ENCODE results near the gene USP35. TPM values are rescaled to one million over a fixed set of nuclear protein-coding genes. Genes with fewer than 3 reads are reported as not detected.

The USP35 gene
- total RNA-seq, 1 experiment from 2014 or later = 10.6 TPM

DNA sequence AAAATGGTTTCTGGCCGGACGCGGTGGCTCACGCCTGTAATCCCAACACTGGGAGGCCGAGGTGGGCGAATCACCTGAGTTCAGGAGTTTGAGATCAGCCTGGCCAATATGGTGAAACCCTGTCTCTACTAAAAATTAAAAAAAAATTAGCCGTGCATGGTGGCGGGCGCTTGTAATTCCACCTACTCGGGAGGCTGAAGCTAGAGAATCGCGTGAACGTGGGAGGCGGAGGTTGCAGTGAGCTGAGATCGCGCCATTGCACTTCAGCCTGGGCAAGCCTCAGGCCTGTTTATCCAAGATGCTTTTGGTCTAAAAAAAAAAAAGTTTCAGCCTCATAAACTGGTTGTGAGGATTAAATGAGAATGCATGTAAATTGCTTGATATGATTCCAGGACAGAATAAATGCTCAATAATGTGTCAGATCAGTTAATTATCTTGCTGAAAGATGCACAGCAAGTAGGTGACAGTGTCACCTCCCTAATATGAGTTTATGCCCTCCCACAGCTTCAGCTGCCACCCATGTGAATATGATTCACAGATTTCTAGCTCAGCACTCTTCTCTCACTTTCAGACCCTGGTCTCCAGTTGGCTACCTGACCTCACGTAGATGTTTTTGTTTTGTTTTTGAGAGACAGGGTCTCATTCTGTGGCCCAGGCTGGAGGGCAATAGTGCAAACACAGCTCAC is 48.2 kb upstream of the USP35 start:
- ChIA-PET CTCF (no interaction called here), POLR2A (interaction anchor here (0.7 kb wide), 2 partner anchors 32 to 1345 kb away, joined by 3 read pairs; no protein-coding TSS in a partner anchor)
- Mint-ChIP-seq H3K36me3 (peaks cover 42% of the 10 kb centered on the region), H3K27ac (peak overlapping the region; percentile 86), H3K9me3 (peaks cover 3% of the 10 kb centered on the region; the same call in 1 of the 2 replicates), H3K4me3 (peak overlapping the region; percentile 88), H3K4me1 (peaks cover 17% of the 10 kb centered on the region), H3K27me3 (ENCODE audit: low read depth) (no peaks in the 10 kb centered on the region; the same call in 1 of the 2 replicates)
- TF ChIP-seq, protein P1, sequence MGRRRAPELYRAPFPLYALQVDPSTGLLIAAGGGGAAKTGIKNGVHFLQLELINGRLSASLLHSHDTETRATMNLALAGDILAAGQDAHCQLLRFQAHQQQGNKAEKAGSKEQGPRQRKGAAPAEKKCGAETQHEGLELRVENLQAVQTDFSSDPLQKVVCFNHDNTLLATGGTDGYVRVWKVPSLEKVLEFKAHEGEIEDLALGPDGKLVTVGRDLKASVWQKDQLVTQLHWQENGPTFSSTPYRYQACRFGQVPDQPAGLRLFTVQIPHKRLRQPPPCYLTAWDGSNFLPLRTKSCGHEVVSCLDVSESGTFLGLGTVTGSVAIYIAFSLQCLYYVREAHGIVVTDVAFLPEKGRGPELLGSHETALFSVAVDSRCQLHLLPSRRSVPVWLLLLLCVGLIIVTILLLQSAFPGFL (CRISPR knock-in tag; IDR thresholded peaks at IDR 0.05; ENCODE audit: borderline replicate concordance) = no peak
- TF ChIP-seq NFE2L1 (CRISPR knock-in tag; IDR thresholded peaks at IDR 0.05) (no peak), NR2C2 (CRISPR knock-in tag; IDR thresholded peaks at IDR 0.05) (no peak), EMX1 (CRISPR knock-in tag; IDR thresholded peaks at IDR 0.05) (no peak), ZNF263 (CRISPR knock-in tag; IDR thresholded peaks at IDR 0.05; ENCODE audit: low read depth) (no peak), ZNF232 (CRISPR knock-in tag; IDR thresholded peaks at IDR 0.05) (no peak), CREM (CRISPR knock-in tag; IDR thresholded peaks at IDR 0.05) (no peak), ZNF138 (CRISPR knock-in tag; conservative IDR thresholded peaks at IDR 0.05) (no peak), TCF7 (CRISPR knock-in tag; IDR thresholded peaks at IDR 0.05; ENCODE audit: low read depth) (no peak), SMAD4 (CRISPR knock-in tag; IDR thresholded peaks at IDR 0.05) (no peak), ZNF396 (CRISPR knock-in tag; IDR thresholded peaks at IDR 0.05; ENCODE audit: borderline replicate concordance) (no peak)
- TF ChIP-seq, protein P2, sequence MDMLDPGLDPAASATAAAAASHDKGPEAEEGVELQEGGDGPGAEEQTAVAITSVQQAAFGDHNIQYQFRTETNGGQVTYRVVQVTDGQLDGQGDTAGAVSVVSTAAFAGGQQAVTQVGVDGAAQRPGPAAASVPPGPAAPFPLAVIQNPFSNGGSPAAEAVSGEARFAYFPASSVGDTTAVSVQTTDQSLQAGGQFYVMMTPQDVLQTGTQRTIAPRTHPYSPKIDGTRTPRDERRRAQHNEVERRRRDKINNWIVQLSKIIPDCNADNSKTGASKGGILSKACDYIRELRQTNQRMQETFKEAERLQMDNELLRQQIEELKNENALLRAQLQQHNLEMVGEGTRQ (CRISPR knock-in tag; IDR thresholded peaks at IDR 0.05) = no peak
- TF ChIP-seq, protein P3, sequence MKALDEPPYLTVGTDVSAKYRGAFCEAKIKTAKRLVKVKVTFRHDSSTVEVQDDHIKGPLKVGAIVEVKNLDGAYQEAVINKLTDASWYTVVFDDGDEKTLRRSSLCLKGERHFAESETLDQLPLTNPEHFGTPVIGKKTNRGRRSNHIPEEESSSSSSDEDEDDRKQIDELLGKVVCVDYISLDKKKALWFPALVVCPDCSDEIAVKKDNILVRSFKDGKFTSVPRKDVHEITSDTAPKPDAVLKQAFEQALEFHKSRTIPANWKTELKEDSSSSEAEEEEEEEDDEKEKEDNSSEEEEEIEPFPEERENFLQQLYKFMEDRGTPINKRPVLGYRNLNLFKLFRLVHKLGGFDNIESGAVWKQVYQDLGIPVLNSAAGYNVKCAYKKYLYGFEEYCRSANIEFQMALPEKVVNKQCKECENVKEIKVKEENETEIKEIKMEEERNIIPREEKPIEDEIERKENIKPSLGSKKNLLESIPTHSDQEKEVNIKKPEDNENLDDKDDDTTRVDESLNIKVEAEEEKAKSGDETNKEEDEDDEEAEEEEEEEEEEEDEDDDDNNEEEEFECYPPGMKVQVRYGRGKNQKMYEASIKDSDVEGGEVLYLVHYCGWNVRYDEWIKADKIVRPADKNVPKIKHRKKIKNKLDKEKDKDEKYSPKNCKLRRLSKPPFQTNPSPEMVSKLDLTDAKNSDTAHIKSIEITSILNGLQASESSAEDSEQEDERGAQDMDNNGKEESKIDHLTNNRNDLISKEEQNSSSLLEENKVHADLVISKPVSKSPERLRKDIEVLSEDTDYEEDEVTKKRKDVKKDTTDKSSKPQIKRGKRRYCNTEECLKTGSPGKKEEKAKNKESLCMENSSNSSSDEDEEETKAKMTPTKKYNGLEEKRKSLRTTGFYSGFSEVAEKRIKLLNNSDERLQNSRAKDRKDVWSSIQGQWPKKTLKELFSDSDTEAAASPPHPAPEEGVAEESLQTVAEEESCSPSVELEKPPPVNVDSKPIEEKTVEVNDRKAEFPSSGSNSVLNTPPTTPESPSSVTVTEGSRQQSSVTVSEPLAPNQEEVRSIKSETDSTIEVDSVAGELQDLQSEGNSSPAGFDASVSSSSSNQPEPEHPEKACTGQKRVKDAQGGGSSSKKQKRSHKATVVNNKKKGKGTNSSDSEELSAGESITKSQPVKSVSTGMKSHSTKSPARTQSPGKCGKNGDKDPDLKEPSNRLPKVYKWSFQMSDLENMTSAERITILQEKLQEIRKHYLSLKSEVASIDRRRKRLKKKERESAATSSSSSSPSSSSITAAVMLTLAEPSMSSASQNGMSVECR (CRISPR knock-in tag; IDR thresholded peaks at IDR 0.05; ENCODE audit: borderline replicate concordance) = no peak
- DNase-seq (ENCODE audit: low spot score) (no peak), ATAC-seq (no peak)

DNA sequence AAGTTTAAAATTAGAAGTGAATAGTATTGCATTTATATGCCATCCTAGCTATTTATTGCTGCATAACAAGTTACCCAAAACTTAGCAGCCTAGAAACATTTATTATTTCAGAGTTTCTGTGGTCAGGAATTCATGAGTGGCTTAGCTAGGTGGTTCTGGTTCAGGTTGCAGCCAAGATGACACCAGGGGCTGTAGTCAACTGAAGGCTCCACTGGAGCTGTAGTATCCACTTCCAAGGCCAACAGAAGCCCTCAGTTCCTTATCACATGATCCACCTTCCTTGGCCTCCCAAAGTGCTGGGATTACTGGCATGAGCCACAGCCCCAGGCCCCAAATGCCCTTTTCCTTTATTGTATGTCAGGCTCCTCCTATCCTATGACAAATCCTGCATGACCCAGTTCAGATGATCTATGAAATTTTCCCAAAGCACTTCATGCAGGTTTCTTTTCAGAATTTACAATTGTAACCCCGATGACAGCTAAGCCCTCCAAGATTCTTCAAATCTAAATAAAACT is 43.2 kb upstream of the USP35 start:
- no peak for DNase-seq (ENCODE audit: low spot score)
- H3K36me3 Mint-ChIP-seq = peaks cover 22% of the 10 kb centered on the region
- ATAC-seq = no peak
- ChIA-PET POLR2A (no interaction called here), CTCF (no interaction called here)
- H3K4me1 Mint-ChIP-seq = peaks cover 13% of the 10 kb centered on the region
- no peak overlapping the region for H3K27ac Mint-ChIP-seq
- no peak for TF ChIP-seq NFE2L1 (CRISPR knock-in tag; IDR thresholded peaks at IDR 0.05)
- TF ChIP-seq, protein P4, sequence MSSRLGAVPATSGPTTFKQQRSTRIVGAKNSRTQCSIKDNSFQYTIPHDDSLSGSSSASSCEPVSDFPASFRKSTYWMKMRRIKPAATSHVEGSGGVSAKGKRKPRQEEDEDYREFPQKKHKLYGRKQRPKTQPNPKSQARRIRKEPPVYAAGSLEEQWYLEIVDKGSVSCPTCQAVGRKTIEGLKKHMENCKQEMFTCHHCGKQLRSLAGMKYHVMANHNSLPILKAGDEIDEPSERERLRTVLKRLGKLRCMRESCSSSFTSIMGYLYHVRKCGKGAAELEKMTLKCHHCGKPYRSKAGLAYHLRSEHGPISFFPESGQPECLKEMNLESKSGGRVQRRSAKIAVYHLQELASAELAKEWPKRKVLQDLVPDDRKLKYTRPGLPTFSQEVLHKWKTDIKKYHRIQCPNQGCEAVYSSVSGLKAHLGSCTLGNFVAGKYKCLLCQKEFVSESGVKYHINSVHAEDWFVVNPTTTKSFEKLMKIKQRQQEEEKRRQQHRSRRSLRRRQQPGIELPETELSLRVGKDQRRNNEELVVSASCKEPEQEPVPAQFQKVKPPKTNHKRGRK (CRISPR knock-in tag; IDR thresholded peaks at IDR 0.05; ENCODE audit: borderline replicate concordance) = no peak
- TF ChIP-seq SMAD4 (CRISPR knock-in tag; IDR thresholded peaks at IDR 0.05) = no peak
- no peak for TF ChIP-seq RELA (CRISPR knock-in tag; IDR thresholded peaks at IDR 0.05; ENCODE audit: borderline replicate concordance)
- no peak overlapping the region for H3K4me3 Mint-ChIP-seq
- H3K9me3 Mint-ChIP-seq = no peaks in the 10 kb centered on the region
- H3K27me3 Mint-ChIP-seq (ENCODE audit: low read depth) = no peaks in the 10 kb centered on the region
